ENCODE measurements around the gene DRC7.
"Not testable (repeated sequence)": the region's sequence is repeated elsewhere in the genome, so short reads cannot be mapped to it uniquely, and the experiment has no call there.

Gene DRC7

DNA sequence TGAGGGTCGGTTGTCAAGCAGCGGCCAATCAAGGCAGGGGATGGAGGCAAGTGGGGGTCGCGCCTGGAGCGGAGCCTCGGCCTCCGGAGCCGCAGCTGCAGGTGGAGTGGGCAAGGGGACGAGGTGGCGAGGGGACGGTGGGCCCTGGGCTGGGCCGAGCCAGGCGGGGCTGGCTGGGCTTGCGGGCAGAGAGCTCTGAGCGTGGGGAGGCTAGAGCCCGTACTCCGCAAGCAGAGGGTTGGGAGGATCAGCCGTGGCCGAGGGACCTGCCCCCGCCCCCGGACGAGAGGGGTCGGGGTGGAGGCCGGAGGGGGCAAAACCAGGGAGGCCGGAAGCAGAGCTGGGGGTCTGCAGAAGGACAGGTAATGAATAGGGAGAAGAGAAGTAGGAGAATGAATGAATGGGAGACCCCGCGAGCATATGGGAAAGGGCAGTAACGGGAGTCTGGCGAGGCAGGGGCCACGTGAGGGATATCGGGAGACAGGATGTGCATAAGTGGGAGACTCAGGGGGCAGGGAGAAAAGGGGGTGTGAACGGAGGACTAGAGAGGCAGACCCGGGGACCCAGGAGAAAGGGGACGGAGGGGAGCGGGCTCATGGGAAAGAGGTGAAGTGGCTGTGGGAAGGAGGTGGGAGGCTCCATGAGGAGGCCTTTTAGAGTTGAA, 41.3 kb downstream of the DRC7 start, which contains the start of gene KATNB1:
Gene KATNB1 (plus strand): TSS at position 16 of the 664 bp plus-strand sequence. CDS start 1,474 bp downstream, outside the sequence.
- no peak for DNase-seq (ENCODE audit: low read depth, low spot score)

DNA sequence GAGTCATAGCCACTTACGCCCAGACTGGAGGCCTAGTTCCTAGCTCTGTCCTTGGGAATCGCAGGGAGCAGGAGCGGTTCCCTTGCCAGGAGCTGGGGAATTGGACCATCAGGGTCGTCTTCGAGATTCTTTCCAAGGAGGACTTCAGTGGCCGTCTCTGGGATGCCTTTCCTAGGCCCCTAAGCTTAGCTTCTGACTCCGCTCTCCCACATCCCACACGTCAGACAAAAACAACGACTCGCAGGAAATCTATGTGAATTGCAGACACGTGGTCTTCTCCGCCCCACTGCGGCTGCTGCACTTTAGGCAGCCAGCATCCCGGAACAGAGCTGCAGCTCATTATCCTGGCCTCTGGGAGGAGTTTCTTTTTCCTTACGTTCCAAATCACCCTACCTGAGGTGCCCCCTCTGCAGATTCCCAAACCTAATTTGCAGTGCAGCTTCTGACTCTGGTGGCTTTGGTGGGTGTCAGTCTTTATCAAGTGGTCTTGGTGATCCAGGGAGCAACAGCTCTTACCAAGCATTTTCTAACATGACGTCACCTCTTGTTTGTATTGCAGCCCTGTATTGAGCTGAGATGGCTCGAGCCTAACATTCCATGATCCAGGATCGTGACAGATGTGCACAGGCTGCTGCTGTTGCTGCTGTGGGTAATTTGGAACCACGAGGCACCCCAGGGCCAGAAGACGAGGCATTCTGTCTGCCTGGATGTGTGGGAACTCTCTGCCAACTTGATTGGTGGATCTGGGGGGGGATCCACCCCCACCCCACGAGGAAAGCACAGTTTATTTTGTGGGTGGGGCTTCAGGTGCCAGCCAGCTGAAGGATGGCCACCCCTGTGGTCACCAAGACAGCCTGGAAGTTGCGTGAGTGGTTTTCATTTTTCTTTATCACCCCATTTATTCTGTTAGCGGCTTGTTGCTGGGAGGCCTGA, 42.1 kb downstream of the DRC7 start:
- DNase-seq (ENCODE audit: low read depth, low spot score): no peak

DNA sequence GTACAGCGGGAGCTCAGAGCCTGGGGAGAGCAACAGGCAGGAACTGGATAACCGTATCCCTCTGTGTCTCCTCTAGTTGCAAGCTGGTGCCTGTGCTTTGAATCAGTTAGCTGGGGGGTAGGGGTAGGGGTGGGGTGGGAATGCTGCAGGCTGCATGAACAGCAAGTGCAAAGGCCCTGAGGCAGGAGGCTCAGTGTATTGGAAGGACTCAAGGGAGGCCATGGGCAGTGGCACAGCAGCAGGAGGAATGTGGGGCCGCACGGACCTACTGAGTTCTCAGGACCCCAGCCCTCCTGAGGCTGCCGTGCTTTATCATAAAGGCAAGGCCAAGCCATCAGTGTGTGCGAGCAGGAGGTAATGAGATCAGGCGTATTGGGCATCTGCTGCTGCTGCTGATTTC, 44.2 kb downstream of the DRC7 start:
- no peak for DNase-seq (ENCODE audit: low read depth, low spot score)

DNA sequence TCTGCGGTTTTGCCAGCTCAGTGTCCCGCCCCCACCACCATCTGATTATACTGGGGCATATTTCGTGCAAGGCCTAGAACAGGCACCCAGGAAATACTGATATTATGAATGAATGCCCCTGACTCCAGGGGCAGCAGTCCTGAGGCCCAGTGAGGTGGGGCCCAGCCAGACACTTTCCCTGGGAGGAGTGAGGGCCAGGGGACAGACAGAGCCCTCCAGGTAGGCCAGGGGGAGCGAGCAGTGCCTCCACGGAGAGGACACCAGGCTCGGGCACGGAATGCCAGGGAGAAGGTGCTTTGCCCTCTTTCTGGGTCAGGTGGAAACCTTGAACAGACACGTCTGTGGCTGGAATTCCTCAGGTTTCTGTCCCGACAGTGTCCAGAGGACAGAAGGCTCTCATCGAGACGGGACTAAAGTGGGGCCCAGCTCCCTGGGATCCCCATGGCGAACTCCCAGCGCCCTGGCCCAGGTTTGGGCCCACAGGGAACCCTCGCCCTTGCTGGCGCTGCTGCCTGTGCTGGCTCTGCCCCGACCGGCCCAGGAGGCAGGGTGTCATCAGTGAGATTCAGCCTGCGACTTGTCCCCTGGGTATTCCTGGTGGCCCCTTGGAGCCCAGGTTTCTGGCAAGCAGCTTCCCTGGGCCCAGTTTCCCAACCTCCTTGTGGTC, 45.3 kb downstream of the DRC7 start:
- DNase-seq (ENCODE audit: low read depth, low spot score): no peak

DNA sequence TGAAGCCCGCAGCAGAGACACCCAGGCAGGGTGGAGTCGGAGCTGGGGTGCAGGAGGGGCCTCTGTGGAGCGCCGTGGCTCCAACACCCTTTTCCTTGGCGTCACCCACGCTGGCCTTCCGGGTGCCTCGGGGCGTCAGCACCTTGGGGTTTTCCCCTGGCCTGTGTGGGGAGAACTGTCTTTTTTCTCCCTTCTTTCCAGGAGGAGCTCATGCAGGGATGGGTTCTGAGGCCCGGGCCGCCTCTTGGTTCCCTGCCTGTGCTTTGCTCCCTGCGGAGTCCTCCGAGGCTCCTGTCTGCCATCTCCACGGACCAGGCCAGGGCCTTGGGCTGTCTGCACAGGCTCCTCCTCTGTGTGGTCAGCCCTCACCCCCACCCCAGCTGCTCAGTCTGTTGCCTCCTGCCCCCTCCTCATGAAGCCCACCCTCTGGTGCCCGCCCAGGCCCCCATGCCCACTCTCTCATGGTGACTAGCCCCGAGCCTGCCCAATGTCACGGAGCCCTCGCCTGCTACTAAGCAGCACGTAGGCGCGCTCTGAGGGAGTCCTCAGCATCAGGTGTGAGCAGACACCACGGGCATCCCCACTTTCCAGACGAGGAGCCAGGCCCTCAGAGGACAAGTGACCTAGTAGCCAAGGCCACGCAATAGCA, 45.9 kb downstream of the DRC7 start:
- no peak for DNase-seq (ENCODE audit: low read depth, low spot score)

DNA sequence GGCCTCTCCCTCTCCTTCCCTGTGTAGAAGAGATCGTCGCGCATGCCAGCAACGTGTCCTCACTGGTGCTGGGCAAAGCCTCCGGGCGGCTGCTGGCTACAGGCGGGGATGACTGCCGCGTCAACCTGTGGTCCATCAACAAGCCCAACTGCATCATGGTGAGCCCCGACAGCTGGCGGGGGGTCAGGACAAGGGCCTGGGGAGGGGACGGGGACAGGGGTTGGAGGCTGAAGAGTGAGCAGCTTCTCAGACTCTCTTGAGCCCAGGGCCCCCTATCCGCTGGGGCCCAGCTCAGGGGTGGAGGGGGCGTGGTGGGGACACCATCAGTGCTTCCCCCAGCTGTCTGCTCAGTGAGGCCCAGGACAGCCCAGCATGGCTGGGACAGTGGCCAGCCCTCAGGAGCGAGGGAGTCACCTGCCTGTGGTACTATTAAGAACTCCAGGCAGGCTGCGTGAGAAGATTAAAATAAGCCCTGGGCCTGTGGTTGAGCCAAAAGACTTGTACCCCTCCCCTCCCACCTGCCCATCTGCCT, 47.1 kb downstream of the DRC7 start:
- no peak for DNase-seq (ENCODE audit: low read depth, low spot score)

DNA sequence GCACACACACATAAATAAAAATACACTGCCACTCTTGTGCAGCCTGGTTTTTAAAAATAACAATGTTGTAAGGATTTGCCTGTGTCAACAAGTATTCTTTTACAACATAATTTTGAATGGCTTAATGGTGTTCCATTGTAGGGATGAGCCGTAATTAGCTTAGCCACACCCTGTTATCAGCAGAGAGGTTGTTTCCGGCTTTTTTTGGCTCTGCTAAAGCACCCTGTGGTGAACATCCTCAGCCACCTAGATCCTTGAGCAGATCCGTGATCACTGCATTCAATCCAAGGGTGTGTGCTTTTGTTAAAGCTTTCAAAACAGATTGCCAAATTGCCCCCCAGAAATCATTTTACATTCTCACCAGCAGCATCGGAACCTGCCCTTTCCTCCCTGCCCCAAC, 47.9 kb downstream of the DRC7 start:
- no peak for DNase-seq (ENCODE audit: low read depth, low spot score)

DNA sequence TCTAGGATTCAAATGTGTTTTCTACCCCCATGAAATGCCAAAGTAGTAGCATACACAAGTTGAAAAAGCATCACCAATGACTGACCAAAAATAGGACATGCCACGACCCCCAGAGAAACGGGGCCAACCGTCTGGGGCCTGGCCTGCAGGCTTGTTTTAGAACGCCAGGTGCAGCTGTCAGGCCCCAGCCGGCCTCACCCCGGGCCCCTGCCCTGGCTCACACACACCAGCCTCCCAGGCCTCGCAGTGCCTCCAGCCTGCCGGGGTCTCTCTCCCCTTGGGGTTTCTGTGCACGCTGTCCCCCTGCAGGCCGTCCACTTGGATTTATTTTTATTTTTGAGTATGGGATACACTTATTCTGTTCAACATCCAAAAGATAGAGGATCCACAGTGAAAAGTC, 48.9 kb downstream of the DRC7 start:
- no peak for DNase-seq (ENCODE audit: low read depth, low spot score)

DNA sequence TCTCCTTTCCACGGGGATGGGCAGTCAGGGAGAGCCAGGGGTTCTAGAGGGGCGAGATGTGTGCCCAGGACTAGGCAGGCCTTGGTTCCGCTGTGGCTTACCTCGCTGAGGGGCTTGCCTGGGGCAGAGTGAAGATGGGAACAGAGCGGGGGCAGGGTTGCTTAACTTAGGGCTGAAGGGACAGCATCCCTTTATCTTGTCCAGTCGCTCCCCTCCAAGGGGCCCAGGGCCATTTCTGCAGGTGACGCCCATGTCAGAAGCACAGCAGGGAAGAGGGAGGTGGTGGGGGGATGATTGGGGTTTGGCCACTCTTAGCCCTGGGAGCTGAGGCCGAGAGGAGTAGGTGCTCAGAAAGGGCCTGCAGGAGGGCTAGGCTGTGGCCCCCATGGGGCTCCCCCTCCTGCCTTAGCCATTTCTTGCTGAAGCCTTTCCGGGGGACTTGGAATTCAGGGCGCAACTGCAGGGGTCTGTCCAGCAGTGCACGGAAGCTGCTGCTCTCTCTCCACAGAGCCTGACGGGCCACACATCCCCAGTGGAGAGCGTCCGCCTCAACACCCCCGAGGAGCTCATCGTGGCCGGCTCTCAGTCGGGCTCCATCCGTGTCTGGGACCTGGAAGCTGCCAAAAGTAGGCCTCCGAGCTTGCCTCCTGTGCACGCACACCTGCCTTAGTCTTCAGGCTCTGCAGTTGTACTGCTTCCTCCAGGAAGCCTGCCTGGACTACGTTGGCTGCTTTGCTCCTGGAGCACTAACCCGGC, 49.5 kb downstream of the DRC7 start:
- no peak for DNase-seq (ENCODE audit: low read depth, low spot score)

DNA sequence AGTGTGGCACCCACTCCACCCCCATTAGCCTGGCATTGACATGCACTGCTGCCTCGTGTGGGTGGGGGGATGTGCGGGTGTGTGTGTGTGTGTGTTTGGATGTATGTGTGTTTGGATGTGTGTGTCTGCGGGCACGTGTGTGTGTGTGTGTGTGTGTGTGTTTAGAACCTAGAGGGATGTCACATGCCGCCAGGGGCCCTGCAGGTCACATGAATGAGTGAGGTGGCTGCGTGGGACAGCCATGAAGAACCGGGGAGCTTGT, 50.0 kb downstream of the DRC7 start:
- no peak for DNase-seq (ENCODE audit: low read depth, low spot score)

DNA sequence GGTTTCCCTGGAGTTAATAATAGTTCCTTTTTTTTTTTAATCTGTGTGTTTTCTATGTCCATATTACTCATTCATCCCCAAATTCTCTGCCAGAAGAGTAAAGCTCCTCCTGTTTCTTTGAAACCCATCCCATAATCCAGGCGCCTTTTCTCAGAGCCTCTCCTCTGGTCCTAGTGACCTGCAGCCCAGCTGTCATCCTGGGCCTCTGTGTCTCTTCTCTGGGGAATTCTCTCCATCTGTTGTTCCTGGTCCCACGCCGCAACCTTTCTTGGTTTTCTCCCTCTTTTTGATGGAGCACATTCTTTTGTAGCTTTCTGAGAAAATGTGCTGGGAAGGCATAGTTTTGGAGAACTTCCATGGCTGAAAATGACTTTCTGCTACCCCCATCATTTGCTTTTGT, 51.2 kb downstream of the DRC7 start:
- DNase-seq (ENCODE audit: low read depth, low spot score): no peak

DNA sequence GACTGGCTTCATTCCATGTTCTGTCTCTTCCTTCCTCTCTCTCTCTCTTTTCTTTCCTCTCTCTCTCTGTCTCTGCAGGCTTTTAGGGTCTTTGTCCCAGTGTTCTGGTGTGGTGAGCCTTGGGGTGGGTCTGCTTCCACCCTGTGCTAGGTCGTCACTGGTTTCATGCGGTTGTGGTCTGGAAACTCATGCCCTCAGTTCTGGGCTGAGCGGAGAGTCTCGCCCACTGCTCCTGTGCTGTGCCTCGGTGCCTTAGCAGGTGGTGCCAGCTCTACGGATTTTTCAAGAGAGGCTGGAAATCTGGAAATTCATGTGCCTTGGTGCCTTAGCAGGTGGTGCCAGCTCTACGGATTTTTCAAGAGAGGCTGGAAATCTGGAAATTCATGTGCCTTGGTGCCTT, 51.7 kb downstream of the DRC7 start:
- DNase-seq (ENCODE audit: low read depth, low spot score): not testable (repeated sequence)

DNA sequence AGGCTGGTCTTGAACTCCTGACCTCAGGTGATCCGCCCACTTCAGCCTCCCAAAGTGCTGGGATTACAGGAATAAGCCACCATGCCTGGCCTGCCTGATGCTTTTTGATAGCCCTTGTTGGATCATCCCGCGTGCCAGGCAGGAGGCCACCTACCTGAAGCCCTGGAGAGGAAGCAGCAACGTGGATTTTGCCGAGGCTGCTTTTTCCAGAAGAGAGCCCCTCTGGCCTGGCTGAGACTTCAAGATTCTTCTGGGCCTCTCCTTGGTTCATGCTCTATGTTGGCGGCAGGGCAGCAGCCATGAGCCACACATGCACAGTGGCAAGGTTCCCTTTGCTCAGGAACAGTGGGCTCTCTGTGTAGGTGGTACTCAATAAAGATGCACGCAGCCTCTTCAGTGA, 52.5 kb downstream of the DRC7 start:
- DNase-seq (ENCODE audit: low read depth, low spot score): no peak

DNA sequence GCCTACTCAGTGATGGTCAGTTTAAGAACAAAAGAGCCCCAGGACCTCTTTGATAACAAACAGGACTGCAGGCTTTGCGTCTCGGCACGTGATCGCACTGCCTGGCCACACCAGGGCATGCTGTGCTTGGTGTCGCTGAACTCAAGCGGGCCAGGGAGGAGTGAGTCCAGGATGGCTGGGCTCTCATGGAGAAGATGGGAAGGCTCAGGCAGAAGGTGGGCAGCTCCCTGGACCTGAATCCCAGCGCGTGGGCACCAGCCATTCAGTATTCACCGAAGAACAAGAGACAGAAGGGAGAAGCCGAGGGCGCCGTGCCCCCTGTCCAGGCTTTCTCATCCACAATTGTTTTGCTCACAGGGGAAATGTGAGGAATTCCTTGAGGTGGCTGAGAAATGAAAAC, 52.9 kb downstream of the DRC7 start:
- DNase-seq (ENCODE audit: low read depth, low spot score): no peak

DNA sequence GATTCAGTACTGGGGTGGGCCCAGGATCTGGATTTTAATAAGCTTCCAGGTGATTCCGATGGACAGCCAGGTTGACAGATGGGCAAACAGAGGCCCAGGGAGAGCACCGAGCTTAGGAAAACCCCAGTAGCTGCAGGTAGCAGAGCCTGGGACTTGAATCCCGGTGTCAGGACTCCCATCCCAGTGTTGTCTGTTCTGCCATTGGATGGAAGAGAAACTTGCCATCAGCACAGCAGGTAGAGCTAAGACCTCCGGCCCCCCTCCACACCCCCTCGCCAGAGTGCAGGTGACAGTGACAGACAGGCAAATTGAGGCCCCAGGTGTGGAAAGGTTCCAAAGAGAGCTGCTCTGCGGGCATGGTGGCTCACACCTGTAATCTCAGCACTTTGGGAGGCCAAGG, 53.4 kb downstream of the DRC7 start:
- no peak for DNase-seq (ENCODE audit: low read depth, low spot score)

DNA sequence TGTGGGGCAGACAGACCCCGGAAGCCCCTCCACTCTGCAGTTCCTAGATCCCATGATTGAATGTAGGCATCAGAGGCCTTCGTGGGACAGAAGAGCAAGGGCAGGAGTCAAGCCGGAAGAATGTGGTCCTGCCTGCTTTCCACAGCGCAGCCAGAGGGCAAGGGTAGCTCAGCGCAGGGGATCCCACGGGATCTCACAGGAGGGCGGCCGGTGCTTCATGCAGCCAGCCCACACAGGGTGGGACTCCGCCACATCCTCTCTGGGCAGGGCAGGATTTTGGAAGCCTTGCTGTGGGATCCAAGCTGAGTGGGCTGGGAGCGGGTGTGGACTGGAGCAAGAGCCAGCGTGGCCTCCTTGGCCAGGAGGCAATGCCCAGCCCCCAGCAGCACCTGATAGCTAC, 54.0 kb downstream of the DRC7 start:
- no peak for DNase-seq (ENCODE audit: low read depth, low spot score)

DNA sequence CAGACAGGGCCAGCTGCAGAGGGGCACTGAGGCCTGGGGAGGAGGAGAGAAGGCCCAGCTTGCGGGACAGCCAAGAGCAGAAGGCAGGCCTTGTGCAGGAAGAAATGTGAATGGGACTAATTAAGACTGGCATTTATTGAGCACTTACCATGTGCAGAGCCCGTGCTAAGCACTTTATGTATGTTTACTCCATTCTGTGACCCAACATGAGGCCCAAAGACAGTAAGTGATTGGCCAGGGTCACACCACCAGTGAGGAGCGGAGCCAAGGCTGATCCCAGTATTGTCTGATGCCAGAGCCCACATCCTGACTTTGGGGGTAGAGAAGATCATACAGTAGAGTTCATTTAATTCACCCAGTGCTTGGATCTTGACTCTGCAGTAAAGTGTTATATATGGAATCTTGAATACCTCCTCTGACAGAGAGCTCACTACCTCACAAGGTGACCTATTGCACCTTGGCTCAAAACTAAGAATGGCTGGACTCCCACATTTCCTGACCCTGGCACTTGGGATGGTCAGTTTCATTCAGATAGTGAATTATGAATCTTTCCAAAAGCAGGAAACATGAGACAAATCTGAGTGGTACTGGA, 54.6 kb downstream of the DRC7 start:
- no peak for DNase-seq (ENCODE audit: low read depth, low spot score)

DNA sequence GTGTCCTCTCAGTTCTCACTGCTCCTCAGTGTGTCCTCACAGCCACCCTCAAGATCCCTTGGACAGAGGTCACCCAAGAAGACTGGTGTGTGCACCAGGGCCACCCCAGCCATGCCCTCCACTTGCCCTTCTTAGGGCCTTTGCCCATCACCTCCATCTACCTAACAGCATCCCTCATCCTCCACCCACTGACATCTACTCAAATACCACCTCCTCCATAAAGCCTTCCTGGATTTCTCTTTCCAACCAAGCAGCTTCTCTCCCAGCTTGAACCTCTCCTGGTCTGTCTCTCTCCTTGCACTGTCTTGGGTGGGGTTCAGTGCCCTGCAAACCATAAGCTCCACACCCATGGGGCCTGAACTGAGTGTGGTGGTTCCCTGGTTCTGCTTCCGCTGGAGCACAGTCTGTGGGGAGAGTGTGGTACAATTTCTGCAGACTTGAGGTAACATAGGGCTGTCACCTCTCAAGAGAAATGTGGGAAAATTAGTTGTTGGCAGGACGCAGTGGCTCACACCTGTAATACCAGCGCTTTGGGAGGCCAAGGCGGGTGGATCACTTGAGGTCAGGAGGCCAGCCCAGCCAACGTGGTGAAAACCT, 55.3 kb downstream of the DRC7 start:
- no peak for DNase-seq (ENCODE audit: low read depth, low spot score)

DNA sequence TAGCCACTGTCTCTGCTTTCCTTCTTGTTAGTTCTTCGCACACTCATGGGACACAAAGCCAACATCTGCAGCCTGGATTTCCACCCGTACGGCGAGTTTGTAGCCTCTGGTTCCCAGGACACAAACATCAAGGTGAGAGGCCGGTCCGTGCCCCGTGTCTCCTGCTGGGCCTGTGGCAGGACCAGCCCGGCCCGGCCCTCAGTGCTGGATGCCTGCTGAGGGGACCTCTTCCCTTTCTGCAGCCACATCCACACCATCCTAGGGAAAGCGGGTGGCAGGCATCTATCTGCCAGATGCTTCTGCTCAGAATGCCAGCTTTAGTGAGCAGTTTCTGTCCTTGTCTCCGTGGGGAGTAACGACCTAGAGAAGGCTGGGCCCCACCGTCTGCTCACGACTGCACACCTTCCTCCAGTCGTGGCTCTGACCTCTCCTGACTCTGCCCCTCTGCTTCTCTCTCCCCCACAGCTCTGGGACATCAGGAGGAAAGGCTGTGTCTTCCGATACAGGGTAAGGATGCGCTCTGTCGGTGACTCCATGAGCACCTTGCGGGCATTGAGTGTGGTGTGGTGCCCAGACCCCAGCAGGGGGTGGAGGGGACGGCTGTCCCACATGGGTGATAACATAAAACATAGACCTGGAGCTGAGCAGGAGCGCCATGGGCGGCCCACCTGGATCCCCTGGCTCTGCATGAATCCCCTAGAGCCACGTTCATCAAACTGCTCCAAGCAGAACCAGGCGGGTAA, 56.4 kb downstream of the DRC7 start:
- DNase-seq (ENCODE audit: low read depth, low spot score): no peak

Measured in activated CD4-positive, CD25-positive, alpha-beta regulatory T cell treated with anti-CD3 and anti-CD28 coated beads, Interleukin-2, amount 50 U/mL, for 16 hours (primary cell).